ENCODE results near the gene ZNF226.

- TF ChIP-seq, protein P1, sequence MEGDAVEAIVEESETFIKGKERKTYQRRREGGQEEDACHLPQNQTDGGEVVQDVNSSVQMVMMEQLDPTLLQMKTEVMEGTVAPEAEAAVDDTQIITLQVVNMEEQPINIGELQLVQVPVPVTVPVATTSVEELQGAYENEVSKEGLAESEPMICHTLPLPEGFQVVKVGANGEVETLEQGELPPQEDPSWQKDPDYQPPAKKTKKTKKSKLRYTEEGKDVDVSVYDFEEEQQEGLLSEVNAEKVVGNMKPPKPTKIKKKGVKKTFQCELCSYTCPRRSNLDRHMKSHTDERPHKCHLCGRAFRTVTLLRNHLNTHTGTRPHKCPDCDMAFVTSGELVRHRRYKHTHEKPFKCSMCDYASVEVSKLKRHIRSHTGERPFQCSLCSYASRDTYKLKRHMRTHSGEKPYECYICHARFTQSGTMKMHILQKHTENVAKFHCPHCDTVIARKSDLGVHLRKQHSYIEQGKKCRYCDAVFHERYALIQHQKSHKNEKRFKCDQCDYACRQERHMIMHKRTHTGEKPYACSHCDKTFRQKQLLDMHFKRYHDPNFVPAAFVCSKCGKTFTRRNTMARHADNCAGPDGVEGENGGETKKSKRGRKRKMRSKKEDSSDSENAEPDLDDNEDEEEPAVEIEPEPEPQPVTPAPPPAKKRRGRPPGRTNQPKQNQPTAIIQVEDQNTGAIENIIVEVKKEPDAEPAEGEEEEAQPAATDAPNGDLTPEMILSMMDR (IDR thresholded peaks at IDR 0.05; ENCODE audit: low read depth, low read length): no peak
- TF ChIP-seq EZH2phosphoT487 (IDR thresholded peaks at IDR 0.05; ENCODE audit: low read depth): no peak
Measured at GRCh38 chr19:44141191-44142058, 23.5 kb upstream of the ZNF226 start, which contains the start of gene ZNF234.

Measured in OCI-LY3 (cell line).